HFF-Myc (cell line): ENCODE measurements around the gene NDN.

Source experiments
- DNase-seq: peaks from one replicate; pipeline ENCODE4 v3.0.0-alpha.2; 2011; ENCODE audit warnings: low read depth; ENCODE audit errors: extremely low read depth
- H3K4me3 ChIP-seq: replicated peaks from 2 replicates; pipeline ENCODE4 v1.5.1; 2011; ENCODE audit warnings: low read depth, mild to moderate bottlenecking, control low read depth, low read length
- CTCF ChIP-seq: IDR thresholded peaks from 2 replicates; pipeline ENCODE4 v1.5.1; 2012; ENCODE audit warnings: mild to moderate bottlenecking, low read depth, low read length, control low read depth; ENCODE audit errors: missing control alignments

NDN gene

GRCh38 chr15:23642413-23643044, 44.6 kb downstream of the NDN start:
- H3K4me3 ChIP-seq: no peak overlapping the region
- DNase-seq: peak; percentile 12
- TF ChIP-seq CTCF: peak; percentile 78
